SKM-1 (cell line): Measurements from ENCODE around the gene TMA7.
"Not testable (repeated sequence)": the region's sequence is repeated elsewhere in the genome, so short reads cannot be mapped to it uniquely, and the experiment has no call there.

Experiments
- DNase-seq: peaks from one replicate; lab custom pipeline; 2025; ENCODE audit not compliant: unreplicated experiment; lab: John Stamatoyannopoulos, UW

TMA7 gene

GRCh38 chr3:48435774-48436476 is 4.1 kb upstream of the TMA7 start:
- peak; percentile 75 for DNase-seq

GRCh38 chr3:48436477-48436787 is 3.6 kb upstream of the TMA7 start:
- DNase-seq: no peak

- no peak for DNase-seq
Observed at GRCh38 chr3:48436855-48437254, 3.2 kb upstream of the TMA7 start.

GRCh38 chr3:48437812-48438211 is 2.2 kb upstream of the TMA7 start:
- no peak for DNase-seq

GRCh38 chr3:48440590-48440958 is 517 bp downstream of the TMA7 start:
- DNase-seq: no peak

- no peak for DNase-seq
Observed at GRCh38 chr3:48441940-48442339, 1.9 kb downstream of the TMA7 start.

GRCh38 chr3:48445277-48445882 is 5.3 kb downstream of the TMA7 start:
- no peak for DNase-seq

- DNase-seq: no peak
Observed at GRCh38 chr3:48446043-48446424, 6.0 kb downstream of the TMA7 start.

GRCh38 chr3:48446425-48447193 is 6.6 kb downstream of the TMA7 start, which contains the start of gene ATRIP:
TSS of gene ATRIP (plus strand) at chr3:48446737. CDS start at chr3:48446846, 109 bp downstream.
- peak; percentile 78 for DNase-seq

- DNase-seq: no peak
Observed at GRCh38 chr3:48451270-48451669, 11.2 kb downstream of the TMA7 start.

GRCh38 chr3:48456456-48456855 is 16.4 kb downstream of the TMA7 start:
- DNase-seq: no peak

- DNase-seq: no peak
Observed at GRCh38 chr3:48459331-48459730, 19.3 kb downstream of the TMA7 start.

- no peak for DNase-seq
Observed at GRCh38 chr3:48459773-48460516, 19.9 kb downstream of the TMA7 start.

- no peak for DNase-seq
Observed at GRCh38 chr3:48460517-48460902, 20.5 kb downstream of the TMA7 start.

GRCh38 chr3:48461767-48462166 is 21.7 kb downstream of the TMA7 start:
- not testable (repeated sequence) for DNase-seq

- no peak for DNase-seq
Observed at GRCh38 chr3:48463703-48464102, 23.6 kb downstream of the TMA7 start.

- DNase-seq: no peak
Observed at GRCh38 chr3:48464713-48465221, 24.7 kb downstream of the TMA7 start.

- no peak for DNase-seq
Observed at GRCh38 chr3:48465237-48465530, 25.1 kb downstream of the TMA7 start.

- peak; percentile 74 for DNase-seq
Observed at GRCh38 chr3:48465531-48466378, 25.7 kb downstream of the TMA7 start.

- DNase-seq: no peak
Observed at GRCh38 chr3:48466386-48467109, 26.5 kb downstream of the TMA7 start.
